ENCODE measurements around the gene TMEM107. TPM values are rescaled to one million over a fixed set of nuclear protein-coding genes. Genes with fewer than 3 reads are reported as not detected.
A peak's percentile ranks its signal among the peaks of the same experiment; 100 is the strongest.

Gene TMEM107
- total RNA-seq, 4 donors from 2014 or later, result 10.4 to 17.8 (median 13.6) TPM

DNA sequence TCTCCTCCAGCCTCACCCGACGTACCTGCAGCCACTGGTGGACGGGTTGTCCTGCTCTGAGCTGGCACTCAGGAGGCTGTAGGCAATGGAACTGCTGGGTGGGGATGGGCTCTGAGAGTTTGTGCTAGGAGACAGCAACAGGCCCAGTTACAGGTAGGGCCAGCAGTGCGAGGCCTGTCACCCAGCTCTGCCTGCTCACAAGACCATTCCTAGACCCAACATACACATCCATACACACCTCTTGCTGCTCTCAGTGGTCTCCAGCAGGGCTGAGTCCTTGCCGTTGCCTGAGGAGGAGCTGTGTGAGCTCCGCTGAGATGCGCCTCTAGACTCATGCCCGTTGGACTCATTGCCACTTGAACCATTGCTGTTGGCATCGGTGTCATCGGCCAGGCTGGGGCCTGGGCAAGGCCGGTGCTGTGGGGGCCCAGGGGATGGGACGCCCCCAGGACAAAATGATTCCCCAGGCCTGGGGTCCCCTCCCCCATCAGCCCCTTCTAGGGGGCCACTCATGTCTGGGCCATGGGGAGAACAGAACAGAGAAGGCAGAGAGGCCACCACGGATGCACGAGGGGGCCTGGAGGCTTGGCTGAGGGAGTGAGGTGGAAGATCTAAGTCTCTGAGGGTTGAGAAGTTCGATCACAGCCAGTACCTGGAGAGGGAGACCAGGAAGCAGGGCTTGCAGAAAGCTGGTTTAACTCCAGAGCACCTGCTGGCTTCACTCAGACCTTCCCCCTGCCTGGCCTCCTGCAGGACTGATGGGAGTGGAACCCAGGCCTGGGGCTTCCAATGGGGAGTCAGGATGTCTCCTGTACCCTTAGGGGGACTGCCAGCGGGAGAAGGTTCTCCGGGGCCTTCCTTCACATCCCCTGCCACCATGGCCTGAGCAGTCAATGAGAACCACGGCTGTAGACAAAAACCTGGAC is 25.7 kb downstream of the TMEM107 start:
- no peak for DNase-seq (ENCODE audit: extremely low spot score)
- peaks cover 53 to 61% (median 57%) of the 10 kb centered on the region in 4 donors for H3K36me3 ChIP-seq
- H3K9me3 ChIP-seq, result no peaks in the 10 kb centered on the region
- peak overlapping the region; percentile 94 to 100 (median 100) for H3K27ac ChIP-seq (replicated peaks in 1 of 4)
- TF ChIP-seq POLR2A (IDR thresholded peaks at IDR 0.05; ENCODE audit: low read depth) (no peak), POLR2AphosphoS5 (IDR thresholded peaks at IDR 0.05) (no peak), EP300 (IDR thresholded peaks at IDR 0.05) (no peak)
- TF ChIP-seq, protein P1, sequence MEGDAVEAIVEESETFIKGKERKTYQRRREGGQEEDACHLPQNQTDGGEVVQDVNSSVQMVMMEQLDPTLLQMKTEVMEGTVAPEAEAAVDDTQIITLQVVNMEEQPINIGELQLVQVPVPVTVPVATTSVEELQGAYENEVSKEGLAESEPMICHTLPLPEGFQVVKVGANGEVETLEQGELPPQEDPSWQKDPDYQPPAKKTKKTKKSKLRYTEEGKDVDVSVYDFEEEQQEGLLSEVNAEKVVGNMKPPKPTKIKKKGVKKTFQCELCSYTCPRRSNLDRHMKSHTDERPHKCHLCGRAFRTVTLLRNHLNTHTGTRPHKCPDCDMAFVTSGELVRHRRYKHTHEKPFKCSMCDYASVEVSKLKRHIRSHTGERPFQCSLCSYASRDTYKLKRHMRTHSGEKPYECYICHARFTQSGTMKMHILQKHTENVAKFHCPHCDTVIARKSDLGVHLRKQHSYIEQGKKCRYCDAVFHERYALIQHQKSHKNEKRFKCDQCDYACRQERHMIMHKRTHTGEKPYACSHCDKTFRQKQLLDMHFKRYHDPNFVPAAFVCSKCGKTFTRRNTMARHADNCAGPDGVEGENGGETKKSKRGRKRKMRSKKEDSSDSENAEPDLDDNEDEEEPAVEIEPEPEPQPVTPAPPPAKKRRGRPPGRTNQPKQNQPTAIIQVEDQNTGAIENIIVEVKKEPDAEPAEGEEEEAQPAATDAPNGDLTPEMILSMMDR (IDR thresholded peaks at IDR 0.05), result no peak
- 29% methylated on average over 7 of the region's 18 CpGs for WGBS
- peak overlapping the region; percentile 72 to 93 (median 84) for H3K4me3 ChIP-seq
- H3K27me3 ChIP-seq, result no peaks in the 10 kb centered on the region
- intact Hi-C loops (cut with DNase I), result loop anchor here (5.0 kb wide), 1 partner anchor 308 kb away; no protein-coding TSS in a partner anchor
- H3K4me1 ChIP-seq, result peaks cover 60 to 73% (median 71%) of the 10 kb centered on the region in 4 donors

DNA sequence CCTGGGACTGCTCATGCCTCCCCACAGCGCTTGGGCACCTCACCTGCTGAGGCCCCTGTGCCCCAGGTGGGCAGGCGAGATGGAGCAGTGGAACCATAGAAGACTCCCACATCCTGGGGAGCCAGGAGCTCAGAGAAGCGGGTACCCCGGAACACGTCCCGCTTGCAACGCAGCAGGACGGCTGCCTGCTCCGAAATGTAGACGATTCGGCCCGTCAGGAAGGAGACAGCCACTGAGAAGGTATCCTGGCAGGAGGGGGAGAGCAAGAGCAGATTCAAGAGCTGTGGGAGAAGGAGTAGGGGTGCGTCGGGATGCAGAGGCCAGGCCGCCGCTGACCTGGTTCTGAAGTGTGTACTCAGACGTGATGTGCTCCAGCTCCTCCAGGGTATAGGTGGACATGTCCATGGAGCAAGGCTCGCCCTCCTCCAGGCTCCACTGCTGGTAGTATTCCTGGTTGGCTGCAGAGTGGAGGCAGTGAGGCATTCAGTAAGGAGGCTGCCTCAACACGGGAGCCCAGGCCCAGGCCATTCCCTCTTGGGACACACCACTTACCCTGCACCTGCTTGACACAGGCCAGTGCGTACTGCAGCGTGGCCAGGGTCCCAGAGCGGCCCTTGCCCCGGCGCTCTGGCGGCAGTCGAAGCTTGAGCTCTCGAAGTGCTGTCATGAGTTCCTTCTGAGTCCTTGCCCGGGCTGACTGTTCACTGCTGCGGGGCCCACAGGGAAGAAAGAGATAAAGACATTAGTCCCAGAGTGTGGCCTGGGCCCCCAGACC is 26.6 kb downstream of the TMEM107 start:
- DNase-seq (ENCODE audit: extremely low spot score), result no peak
- intact Hi-C loops (cut with DNase I), result loop anchor here (5.0 kb wide), 1 partner anchor 307 kb away; no protein-coding TSS in a partner anchor
- Histone ChIP-seq H3K36me3 (peaks cover 61 to 69% (median 65%) of the 10 kb centered on the region in 4 donors), H3K27me3 (no peaks in the 10 kb centered on the region), H3K27ac (replicated peaks in 1 of 4) (peak overlapping the region; percentile 94 to 100 (median 100)), H3K4me3 (peak overlapping the region in 3 of 4 donors; percentile 72 to 93 (median 76)), H3K9me3 (no peaks in the 10 kb centered on the region), H3K4me1 (peaks cover 60 to 80% (median 75%) of the 10 kb centered on the region in 4 donors)
- 85% methylated on average over 24 of the region's 29 CpGs for WGBS
- TF ChIP-seq, protein P1 (IDR thresholded peaks at IDR 0.05), result no peak
- TF ChIP-seq POLR2AphosphoS5 (IDR thresholded peaks at IDR 0.05), result peak in 1 of 2 donors; percentile 4

DNA sequence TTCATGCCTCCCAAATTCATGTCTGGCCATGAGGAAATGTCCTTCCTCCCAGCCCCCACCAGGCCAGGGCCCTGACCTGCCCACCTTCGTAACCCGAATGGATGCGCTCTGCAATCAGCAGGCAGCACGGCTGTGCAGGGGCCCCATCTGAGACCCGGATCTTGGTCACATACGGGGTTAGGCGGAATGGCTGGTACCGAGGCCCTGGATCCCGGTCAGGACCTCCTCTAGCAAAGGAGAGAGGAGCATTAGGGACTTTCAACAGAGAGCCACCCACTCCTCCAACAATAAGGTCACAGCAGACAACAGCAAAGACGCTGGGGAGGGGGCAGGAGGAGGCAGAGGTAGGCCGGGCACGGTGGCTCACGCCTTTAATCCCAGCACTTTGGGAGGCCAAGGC is 27.6 kb downstream of the TMEM107 start:
- no peaks in the 10 kb centered on the region for H3K27me3 ChIP-seq
- H3K27ac ChIP-seq (replicated peaks in 1 of 4), result peak overlapping the region; percentile 94 to 100 (median 100)
- intact Hi-C loops (cut with DNase I), result no loop called here
- H3K4me1 ChIP-seq, result peaks cover 56 to 81% (median 80%) of the 10 kb centered on the region in 4 donors
- H3K9me3 ChIP-seq, result no peaks in the 10 kb centered on the region
- no peak for DNase-seq (ENCODE audit: extremely low spot score)
- peak overlapping the region in 1 of 4 donors; percentile 8 for H3K4me3 ChIP-seq
- peaks cover 71 to 80% (median 76%) of the 10 kb centered on the region in 4 donors for H3K36me3 ChIP-seq
- TF ChIP-seq EP300 (IDR thresholded peaks at IDR 0.05) (no peak), POLR2AphosphoS5 (IDR thresholded peaks at IDR 0.05) (no peak)
- TF ChIP-seq, protein P1 (IDR thresholded peaks at IDR 0.05), result no peak
- WGBS, result 79% methylated on average over 13 of the region's 13 CpGs

DNA sequence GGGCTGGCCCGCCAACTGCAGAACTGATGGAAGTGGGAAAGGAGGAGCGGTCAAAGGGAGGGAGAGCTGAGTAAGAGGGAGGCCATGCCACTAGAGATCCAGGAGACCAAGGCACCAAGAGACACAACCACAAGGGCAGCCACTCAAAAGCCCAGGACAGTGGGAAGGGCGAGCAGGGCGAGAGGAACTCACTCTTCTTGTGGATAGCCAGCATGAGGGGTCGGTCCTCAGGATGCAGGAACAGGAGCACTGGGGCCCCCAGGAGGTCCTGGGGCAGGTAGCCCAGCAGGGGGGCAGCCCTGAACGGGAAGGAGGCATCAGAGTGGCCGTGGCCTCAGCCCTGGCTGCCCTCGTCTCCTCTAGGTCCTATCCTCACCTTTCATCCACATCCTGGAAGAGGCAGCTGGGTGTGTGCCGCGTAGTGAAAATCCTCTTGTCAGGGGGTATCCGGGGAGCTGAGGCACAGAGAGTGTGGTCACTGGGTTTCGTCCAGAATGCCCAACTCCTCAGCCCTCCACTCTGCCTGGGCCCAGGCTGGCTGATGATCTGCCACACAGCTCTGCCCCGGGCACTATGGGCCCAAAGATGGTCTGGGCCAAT is 28.3 kb downstream of the TMEM107 start:
- H3K4me3 ChIP-seq, result no peak overlapping the region
- no peak for TF ChIP-seq POLR2A (IDR thresholded peaks at IDR 0.05; ENCODE audit: low read depth)
- TF ChIP-seq POLR2AphosphoS5 (IDR thresholded peaks at IDR 0.05), result peak in 1 of 2 donors; percentile 4
- peaks cover 50 to 81% (median 80%) of the 10 kb centered on the region in 4 donors for H3K4me1 ChIP-seq
- H3K27me3 ChIP-seq, result no peaks in the 10 kb centered on the region
- H3K9me3 ChIP-seq, result no peaks in the 10 kb centered on the region
- intact Hi-C loops (cut with DNase I), result no loop called here
- 87% methylated on average over 10 of the region's 13 CpGs for WGBS
- H3K27ac ChIP-seq (replicated peaks in 1 of 4), result peak overlapping the region; percentile 94 to 100 (median 100)
- peaks cover 78 to 84% (median 81%) of the 10 kb centered on the region in 4 donors for H3K36me3 ChIP-seq
- DNase-seq (ENCODE audit: extremely low spot score), result no peak

Measured in esophagus muscularis mucosa (tissue), 4 donors.